ENCODE data around the gene APRT.

- no peak for TF ChIP-seq BHLHE40 (IDR thresholded peaks at IDR 0.05; ENCODE audit: low read depth, low read length)
- no peak for TF ChIP-seq POLR2A (IDR thresholded peaks at IDR 0.05; ENCODE audit: low read depth, low read length)
- TF ChIP-seq, protein P1, sequence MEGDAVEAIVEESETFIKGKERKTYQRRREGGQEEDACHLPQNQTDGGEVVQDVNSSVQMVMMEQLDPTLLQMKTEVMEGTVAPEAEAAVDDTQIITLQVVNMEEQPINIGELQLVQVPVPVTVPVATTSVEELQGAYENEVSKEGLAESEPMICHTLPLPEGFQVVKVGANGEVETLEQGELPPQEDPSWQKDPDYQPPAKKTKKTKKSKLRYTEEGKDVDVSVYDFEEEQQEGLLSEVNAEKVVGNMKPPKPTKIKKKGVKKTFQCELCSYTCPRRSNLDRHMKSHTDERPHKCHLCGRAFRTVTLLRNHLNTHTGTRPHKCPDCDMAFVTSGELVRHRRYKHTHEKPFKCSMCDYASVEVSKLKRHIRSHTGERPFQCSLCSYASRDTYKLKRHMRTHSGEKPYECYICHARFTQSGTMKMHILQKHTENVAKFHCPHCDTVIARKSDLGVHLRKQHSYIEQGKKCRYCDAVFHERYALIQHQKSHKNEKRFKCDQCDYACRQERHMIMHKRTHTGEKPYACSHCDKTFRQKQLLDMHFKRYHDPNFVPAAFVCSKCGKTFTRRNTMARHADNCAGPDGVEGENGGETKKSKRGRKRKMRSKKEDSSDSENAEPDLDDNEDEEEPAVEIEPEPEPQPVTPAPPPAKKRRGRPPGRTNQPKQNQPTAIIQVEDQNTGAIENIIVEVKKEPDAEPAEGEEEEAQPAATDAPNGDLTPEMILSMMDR (conservative IDR thresholded peaks at IDR 0.05; ENCODE audit: low read depth, low read length), result no peak
- no peak for TF ChIP-seq CEBPB (IDR thresholded peaks at IDR 0.05; ENCODE audit: low read depth, low read length)
These were observed 26.1 kb upstream of the APRT start for GRCh38 chr16:88837806-88838205.

Measured in IMR-90 (cell line).